NCI-H446 treated with DMSO at 0.1 percent for 48 hours (cell line): ENCODE data around the gene KCNJ18.
"Not testable (repeated sequence)": the region's sequence is repeated elsewhere in the genome, so short reads cannot be mapped to it uniquely, and the experiment has no call there.

Source experiments
- DNase-seq: peaks from one replicate; lab custom pipeline; 2025; lab: John Stamatoyannopoulos, UW

KCNJ18 gene

DNA sequence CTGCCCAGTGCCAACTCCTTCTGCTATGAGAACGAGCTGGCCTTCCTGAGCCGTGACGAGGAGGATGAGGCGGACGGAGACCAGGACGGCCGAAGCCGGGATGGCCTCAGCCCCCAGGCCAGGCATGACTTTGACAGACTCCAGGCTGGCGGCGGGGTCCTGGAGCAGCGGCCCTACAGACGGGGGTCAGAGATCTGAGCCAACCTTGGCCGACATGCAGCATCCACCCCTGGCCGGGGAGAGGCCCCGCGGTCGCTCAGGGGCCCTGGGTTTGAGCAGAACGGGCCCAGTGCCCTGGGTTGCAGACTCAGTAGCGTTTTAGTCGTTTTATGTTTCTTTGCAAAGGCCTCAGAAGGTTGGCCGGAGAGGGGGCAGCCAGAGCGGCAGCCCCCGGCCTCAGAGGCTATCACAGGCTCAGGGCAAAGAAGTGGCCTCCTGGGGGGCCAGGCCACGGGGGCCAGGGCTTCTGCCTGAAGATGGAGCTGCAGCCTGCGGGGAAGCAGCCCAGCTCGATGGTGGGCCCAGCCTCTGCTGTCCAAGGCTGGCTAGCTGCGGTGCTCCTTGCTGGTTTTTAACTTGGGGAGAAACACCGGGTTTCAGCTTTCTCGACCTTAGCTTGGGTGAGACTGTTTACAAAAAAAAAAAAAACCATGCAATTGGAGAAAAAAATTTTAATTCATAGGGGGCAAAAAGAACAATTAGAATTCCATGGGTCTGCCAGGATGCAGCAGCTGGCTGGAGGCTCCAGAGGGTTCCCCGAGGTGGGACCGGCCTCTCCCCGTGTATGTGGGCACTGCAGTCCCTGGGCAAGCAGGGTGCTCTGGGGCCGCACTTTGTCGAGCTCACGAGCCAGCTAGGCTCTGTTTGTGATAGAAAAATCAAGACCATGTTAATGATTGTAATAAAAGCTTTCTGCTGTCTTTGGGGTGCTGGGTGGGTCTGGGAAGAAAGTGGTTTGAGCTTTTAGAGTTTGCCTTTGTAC lies 11.9 kb downstream of the KCNJ18 start:
- DNase-seq, result not testable (repeated sequence)

DNA sequence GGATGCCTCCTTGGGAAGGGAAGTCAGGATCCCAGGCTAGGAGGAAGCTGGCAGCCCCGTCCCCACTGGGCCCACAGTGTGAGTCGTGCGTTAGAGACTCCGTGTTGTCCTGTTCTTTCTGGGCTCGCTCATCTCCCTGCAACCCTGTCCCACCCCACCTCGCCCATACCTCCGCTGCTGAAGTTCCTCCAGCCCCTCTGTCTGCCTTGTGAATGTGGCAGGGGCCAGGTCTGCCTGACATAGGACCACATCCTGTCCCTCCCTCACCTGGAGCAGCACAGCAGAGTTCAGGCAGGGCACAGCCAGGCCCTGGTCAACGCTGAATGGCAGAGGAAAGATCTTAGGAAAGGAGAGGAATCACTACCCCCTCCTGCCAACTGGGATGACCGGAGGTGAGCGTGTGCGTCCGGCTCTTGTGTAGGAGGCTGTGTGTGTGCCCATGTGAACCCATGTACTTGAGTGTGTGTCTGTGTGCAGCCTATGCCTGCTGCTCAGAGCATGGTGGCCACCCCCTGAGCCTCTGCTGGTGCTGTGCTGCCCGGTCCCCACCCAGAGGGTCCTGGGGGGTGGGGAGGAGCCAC lies 12.8 kb downstream of the KCNJ18 start:
- no peak for DNase-seq

DNA sequence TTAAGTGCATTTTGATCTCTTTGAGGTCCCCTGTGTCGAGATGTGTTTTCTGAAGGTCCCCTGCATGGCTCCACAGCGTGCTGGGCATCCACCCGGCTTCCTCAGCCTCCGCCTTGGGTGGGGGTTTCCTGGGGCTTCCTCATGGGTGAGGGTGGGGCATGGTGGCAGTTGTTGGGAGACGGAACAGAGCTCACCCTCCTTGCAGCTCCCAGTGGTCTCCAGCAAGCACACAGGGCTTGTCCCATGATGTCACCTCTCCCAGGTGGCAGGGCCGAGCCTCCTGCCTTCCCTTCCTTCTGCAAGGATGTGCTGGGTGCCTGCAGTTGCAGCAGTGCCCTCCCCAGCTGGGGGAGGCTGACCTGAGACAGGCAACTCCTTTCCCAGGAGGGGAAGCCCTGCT lies 13.4 kb downstream of the KCNJ18 start:
- not testable (repeated sequence) for DNase-seq

DNA sequence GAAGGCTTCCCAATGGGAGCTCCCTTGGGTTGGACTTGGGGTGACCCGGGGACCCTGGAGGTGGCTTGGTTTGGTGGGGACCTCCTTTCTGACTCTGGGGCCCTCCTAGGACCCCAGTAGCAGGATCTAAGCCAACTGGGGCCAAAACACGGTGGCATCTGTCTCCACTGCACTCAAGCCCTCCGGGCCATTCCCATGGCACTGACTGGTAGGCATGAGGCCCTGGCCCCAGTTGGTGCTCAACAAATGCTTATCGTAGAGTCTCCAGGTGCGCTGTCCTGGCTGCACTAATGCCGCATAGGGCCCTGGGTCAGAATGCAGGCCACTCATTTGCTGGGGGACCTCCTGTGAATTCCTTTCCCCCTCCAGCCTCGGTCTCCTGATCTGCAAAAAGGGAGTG lies 14.2 kb downstream of the KCNJ18 start:
- DNase-seq, result not testable (repeated sequence)

DNA sequence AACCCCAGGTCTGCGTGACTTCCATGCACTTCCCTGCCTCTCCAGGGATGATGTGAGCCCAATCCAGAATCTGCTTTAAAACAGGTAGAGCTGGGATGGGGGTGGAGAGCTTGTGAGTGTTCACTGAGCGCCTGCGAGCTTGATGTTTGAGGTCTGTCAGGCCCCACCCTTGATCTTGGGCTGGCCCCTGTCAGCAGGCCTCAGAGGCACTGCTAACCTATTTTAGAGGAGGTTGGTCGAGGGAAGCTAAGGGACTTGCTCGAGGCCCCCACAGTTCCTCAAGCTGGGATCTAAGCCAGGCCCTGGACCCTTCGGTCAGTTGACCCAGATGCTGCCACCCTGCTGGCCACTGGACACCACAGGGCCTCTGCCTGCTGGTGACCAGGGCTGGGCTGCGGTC lies 14.8 kb downstream of the KCNJ18 start:
- DNase-seq, result not testable (repeated sequence)

DNA sequence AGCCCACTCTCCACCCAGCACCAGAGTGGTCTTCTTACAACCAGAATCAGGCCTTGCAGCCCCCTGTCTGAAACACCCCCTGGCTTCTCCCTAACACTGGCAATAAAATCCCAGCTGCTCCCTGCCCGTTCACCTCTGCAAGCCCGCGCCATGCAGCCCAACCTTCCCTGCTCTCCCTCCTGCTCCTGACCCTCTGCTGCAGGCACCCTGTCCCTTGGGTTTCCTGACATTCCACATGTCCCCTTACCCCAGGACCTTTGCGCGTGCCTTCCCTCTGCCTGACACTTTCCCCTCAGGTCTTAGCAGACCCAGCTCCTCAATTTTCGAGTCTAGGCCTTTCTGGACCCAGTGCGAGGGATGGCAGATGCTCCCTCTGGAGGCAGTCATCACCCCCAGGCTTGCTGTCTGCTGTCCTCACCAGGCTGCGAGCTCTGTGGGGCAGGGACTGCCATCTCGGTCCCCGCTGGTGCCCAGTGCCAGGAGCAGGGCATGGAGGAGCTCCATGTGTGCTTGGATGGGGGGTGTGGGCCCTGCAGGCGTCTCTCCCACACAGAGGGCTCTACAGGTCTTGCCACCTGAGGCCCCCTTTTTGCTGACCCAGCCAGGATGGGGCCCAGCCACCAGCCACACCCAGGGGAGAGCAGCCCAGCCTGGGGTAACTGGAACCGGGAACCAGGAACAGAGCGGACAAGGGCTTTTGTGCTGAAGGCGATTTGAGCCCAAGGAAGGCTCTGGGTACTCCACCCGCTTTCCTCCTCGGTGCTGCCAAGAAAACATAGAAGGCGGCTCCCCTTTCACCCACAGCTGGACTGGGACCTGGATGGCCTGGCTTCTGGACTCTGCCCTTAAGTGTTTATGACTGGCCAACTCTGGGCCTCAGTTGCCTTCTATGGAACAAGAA lies 15.6 kb downstream of the KCNJ18 start:
- DNase-seq, result not testable (repeated sequence)

DNA sequence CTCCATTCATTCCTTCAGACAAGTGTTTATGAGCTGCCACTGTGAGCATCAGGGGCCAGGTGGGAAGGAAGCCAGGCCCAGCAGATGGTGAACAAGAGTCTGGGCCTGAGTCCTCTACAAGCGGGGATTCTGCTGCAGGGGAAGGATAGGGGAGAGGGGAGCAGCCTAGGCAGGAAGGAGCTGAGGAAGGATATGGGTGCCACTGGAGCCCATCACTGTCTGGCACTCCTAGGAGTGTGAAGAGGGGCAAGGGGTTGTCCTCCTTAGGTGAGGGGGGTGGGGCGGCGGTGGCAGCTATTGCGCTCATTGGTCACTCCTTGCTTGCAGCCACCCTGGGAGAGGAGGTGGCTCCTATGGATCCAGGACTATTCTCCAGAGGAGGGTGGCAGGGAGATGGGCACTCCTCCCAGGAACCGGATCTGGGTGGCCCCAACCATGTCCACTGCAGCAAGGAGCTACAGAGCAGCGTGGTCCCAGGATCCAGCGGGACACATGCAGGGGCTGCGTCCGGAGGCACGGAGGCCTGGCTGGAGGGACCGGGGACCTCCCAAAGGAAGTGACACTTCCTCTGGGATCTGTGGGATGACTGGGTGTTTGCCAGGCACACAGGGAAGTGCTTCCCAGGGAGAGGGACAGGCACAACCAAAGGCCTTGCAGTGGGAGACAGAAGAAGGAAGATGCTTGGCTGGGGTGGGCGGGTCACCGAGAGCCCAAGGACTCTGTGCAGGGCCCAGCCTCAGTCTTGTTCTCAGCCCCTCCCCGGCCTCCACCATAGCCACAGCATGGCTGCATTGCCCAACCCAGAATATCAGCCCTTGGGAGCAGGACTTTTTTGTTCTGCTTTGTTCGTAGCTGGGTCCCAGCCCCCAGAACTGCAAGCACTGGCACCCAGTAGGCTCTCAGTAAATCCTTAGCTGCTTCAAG lies 16.6 kb downstream of the KCNJ18 start:
- not testable (repeated sequence) for DNase-seq

DNA sequence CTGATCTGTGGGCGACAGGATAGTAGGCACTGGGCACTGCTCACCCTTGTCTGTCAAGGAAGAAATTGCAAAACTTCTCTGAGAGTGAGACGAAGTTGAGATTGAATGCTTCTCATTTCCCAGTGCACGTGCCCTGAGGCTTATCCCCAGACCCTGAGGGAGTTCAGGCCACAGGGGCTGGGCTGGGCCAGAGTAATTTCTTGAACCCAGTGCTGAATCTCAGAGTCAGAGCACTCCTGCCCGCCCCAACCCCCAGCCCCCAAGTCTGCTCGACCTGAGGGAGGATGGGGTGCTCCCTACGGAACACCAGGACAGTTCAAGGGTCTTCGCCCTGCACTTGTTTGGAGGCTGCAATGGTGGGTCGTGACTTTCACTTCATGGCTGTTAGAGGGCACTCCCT lies 17.7 kb downstream of the KCNJ18 start:
- not testable (repeated sequence) for DNase-seq

DNA sequence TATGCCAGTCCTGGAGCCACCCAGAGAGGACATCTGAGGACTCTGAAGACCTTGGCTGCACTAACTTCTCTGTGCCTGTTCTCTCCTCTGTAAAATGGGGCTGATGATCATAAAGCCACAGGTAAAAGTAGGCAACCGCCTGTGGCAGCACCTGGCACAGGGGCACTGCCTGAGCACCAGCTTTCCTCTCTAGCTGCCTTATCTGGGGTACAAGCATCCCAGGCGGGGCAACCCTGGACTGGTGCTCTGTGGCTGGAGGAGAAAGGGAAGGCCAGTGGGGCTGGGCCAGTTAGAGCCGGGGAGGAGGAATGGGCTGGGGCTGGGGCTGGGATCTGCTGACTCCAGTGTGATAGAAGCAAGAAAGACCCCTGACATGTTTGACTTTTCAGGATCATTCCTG lies 18.2 kb downstream of the KCNJ18 start:
- not testable (repeated sequence) for DNase-seq

DNA sequence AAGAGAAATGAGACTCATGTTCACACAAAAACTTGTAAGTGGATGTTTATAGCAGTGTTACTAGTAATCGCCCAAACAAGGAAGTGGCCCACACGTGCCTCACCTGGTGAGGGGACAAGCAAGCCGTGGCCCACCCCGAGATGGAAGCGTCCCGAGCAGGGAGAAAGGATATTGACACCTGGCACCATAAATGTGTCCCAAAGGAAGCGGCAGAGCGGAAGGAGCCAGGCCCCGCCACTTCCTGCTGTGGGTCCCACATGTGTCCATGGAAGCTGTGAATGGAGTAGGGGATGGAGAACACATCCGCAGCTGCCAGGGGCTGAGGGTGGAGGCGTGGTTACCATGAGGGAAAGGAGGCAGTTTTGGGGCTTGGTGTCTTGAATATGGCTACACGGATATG lies 18.9 kb downstream of the KCNJ18 start:
- DNase-seq, result no peak

DNA sequence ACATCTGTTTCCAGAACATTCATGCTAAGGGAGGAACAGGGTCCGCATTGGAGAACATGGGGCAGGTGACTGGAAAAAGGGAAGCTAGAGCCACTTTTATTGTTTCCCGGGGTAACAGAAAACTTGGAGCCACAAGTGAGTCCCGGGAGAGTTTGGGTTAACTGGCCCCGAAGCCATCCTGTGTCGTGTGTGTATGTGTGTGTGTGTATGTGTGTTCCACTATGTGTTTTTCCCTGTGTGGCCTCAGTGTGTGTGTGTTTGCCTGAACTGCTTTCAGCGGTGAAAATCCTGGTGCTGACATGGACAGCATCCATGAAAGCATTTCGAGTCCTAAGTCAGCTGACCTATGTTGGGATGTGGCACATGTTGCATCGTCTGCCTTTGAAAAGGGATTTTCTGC lies 20.7 kb downstream of the KCNJ18 start:
- not testable (repeated sequence) for DNase-seq

DNA sequence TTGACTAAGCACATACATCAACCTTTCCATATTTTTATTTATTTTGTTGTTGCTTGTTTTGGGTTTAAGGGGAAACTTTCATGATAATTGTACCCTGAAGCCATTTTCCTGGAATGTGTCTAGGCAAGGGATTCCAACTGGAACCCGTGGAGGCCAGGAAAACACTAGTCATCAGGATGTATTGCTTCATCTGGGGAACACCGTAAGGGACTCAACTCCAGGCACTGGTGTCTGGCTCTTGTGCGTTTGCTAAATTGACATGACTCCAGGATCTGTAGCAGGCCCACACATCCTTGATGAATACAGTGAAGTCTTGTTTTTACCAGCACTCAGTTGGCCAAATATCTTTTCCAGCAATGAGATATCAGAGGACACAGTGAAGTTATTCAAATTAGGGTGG lies 21.3 kb downstream of the KCNJ18 start:
- DNase-seq, result not testable (repeated sequence)

DNA sequence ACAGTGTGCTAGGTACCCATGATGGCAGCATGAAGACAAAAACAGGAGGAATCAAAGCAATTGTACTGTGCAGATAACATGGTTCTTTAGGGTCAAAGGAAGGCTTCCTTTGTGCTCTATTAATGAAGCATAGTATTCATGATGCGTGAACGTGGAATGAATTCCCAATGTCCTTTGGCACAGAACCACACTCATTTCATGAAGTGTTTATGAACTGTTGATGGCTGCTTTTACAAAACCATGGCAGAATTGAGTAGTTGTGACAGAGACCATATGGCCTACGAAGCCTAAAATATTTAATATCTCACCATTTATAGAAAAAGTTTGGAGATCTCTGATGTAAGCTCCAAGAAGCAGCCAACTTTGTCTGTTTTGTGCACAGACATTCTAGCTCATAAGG lies 22.4 kb downstream of the KCNJ18 start:
- DNase-seq, result not testable (repeated sequence)

DNA sequence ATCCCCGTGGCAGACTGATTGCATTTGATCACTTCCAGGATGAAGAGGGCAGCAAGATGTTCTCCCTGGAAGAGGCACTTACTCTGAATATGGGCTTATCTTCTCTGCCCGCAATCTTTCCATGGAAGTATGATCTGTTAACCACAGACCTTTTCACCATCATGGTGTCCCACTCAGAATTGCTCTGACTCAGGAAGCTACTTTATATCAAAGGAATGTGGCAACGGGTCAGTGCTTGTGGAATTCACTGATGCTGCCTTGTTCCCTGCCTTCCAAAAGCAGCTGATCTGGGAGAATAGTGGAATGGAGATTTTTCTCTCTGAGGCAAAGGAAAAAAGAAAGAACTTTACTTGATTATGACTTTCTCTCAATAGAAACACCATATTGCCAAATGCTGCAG lies 23.6 kb downstream of the KCNJ18 start:
- DNase-seq, result not testable (repeated sequence)

DNA sequence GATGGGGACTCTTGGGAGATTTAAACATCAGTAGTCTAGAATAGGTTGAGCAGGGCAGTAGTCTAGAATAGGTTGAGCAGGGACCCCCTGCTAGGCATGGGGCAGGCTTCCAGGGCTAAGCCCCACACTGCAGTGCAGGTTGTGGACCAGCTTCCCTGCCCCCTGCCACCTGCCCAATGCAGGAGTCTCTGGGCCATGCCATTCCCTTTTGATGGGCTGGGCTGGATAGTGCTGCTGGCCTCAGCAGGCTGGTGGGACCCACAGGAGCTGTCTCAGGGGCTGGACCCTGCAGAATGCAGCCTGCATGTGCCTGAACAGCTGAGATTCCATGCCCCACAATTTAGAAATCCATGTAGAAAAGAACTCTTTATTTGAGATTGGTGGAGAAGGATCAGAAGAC lies 26.6 kb downstream of the KCNJ18 start:
- DNase-seq, result not testable (repeated sequence)

DNA sequence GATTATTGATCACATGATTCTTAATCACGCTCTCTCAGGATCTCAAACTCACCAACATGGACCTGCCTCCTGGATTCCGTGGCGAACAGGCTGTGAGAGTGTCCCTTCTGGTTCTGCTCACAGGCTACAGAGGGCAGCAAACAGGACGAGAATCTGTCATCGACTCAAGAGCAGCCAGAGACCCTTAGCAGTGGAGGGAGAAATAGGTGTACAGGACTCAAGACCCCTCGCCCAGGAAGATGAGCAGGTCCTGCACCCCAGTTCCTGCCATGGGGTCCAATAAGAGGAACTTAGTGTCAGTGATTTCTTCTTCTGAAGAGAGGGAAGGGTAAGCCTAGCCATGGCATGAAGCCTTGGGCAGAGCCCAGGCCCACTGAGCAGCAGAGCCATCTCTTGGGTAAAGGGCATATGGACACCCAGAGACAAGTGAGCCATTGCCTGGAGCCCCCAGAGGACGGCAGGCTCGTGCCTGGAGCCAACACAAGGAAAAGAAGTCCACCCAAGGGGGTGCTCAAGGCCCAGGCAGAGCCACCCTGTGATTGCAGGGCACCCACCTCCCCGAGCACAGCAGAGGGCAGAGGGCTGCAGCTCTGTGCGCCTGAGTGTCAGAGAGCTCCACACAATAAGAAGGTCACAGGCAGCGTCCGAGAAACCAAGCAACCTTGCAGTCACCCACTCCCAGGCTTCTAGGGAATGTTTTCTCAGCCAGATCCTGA lies 27.3 kb downstream of the KCNJ18 start:
- DNase-seq, result not testable (repeated sequence)

DNA sequence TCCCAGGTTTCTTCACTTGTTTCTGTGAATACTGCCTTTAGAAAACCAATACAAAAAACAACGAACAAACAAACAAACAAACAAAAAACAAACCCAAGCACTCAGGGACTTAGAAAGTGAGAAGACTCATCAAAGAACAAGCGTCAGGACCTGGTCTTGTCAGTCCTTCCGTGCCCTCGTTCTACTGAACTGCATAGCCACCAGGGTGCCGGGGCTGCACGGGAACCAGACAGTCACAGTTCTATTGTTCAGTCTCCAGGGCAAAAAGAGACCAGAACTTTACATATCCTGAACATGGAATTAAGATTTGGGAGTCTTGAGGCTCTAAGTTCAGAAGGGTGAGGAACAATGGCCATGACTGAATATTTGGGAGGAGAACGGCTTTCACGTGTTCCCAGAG lies 28.2 kb downstream of the KCNJ18 start:
- DNase-seq, result not testable (repeated sequence)

DNA sequence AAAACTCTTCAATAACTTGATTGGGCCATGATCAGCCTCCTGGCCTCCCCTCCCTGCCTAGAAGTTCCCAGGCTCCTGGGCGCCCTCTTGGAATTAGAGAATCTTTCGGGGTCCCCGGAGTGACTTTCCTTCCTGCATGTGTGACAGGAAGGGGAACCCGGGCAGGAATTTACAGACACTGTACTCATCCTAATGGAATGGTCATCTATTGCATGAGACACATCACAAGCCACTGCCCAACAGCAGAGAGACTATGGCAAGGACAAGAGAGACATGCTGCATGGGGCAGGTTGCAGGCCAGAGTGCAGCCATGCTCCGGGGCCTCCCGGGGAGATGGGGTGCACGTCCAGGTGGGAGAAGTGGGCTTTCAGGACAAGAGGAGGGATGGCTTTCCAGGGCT lies 29.9 kb downstream of the KCNJ18 start:
- not testable (repeated sequence) for DNase-seq

DNA sequence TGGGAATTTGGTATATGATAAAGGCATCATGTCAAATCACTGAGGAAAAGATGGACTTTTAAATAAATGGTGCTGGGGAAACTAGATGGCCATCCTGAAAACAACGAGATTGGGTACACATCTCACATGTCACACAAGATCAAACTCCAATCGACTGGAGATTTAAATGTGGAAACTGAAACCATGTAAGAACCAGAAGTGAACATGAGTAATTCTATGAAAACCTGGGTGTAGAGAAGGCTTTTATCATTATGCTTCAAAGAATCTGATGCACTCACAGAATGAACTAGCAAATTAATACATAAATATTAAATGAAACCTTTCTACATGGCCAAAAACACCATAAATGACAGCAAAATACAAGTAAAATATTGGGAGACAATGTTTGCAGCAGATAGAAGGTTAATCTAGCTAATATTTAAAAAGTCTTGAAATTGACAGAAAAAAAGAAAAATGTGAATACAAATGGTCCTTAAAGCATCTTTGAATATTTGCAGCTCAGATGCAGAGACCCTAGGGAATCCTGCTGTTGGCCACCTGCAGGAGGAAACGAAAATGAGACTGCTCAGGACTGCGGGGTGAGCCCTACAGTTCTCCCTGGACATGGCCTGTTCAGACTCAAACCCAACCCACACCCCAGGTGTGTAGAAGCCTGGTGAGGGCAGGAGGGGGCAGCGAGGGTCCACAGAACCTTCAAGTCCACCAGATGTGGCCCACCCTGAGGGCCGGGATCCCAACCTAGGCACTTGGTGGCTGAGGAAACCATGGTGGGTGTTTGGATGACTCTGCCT lies 32.1 kb downstream of the KCNJ18 start:
- DNase-seq, result not testable (repeated sequence)

DNA sequence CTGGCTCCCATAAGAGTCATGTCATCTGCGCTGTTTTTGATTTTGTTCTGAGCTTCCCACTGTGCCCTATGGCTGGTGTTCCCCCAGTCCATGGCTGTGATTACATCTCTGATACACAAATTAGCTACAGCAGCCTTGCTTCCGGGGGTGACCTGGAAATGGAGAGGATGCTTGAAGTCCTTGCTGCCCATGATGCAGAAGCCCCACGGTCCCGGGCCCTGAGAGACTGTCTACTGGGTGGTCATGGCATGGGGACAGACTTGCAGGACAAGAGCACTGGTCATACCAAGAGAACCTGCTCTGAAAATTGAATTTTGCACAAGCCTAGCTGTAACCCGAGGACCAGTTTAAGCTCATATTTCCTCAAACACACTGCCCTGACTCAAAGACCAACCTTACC lies 38.8 kb downstream of the KCNJ18 start:
- not testable (repeated sequence) for DNase-seq
